ENCODE measurements around the gene LRRC40. TPM values are rescaled to one million over a fixed set of nuclear protein-coding genes. Genes with fewer than 3 reads are reported as not detected.

Gene LRRC40
- total RNA-seq, result 22.2 TPM
- 16.3 TPM for polyA plus RNA-seq
- long read RNA-seq, donor 1, partial matches to known transcripts, result 0 of 2 reads
- long read RNA-seq, donor 1, other reads (novel, unspliced or antisense), result 0 of 2 reads
- long read RNA-seq, donor 2, transcript LRRC40-201 (15 exons, 2,884 nt), result major isoform, 16 of 1,869 reads
- long read RNA-seq, donor 2, partial matches to known transcripts, result 1,759 of 1,869 reads
- long read RNA-seq, donor 2, other reads (novel, unspliced or antisense), result 94 of 1,869 reads
- long read RNA-seq, donor 3, transcript LRRC40-201 (15 exons, 2,884 nt), result major isoform, 16 of 1,124 reads
- long read RNA-seq, donor 3, partial matches to known transcripts, result 1,095 of 1,124 reads
- long read RNA-seq, donor 3, other reads (novel, unspliced or antisense), result 13 of 1,124 reads
- long read RNA-seq, donor 4, partial matches to known transcripts, result 535 of 539 reads
- long read RNA-seq, donor 4, other reads (novel, unspliced or antisense), result 0 of 539 reads
- long read RNA-seq, donor 5, transcript LRRC40-201 (15 exons, 2,884 nt), result major isoform, 11 of 933 reads
- long read RNA-seq, donor 5, partial matches to known transcripts, result 909 of 933 reads
- long read RNA-seq, donor 5, other reads (novel, unspliced or antisense), result 13 of 933 reads
- long read RNA-seq, donor 6, transcript LRRC40-201 (15 exons, 2,884 nt), result major isoform, 8 of 742 reads
- long read RNA-seq, donor 6, partial matches to known transcripts, result 701 of 742 reads
- long read RNA-seq, donor 6, other reads (novel, unspliced or antisense), result 33 of 742 reads
- long read RNA-seq, donor 7, transcript LRRC40-201 (15 exons, 2,884 nt), result major isoform, 9 of 9 reads
- long read RNA-seq, donor 7, partial matches to known transcripts, result 0 of 9 reads
- long read RNA-seq, donor 7, other reads (novel, unspliced or antisense), result 0 of 9 reads
- long read RNA-seq, donor 8, partial matches to known transcripts, result 0 of 2 reads
- long read RNA-seq, donor 8, other reads (novel, unspliced or antisense), result 0 of 2 reads
- long read RNA-seq, donor 9, transcript LRRC40-201 (15 exons, 2,884 nt), result major isoform, 7 of 87 reads
- long read RNA-seq, donor 9, partial matches to known transcripts, result 80 of 87 reads
- long read RNA-seq, donor 9, other reads (novel, unspliced or antisense), result 0 of 87 reads
- long read RNA-seq, donor 10, transcript LRRC40-201 (15 exons, 2,884 nt), result major isoform, 6 of 6 reads
- long read RNA-seq, donor 10, partial matches to known transcripts, result 0 of 6 reads
- long read RNA-seq, donor 10, other reads (novel, unspliced or antisense), result 0 of 6 reads

DNA sequence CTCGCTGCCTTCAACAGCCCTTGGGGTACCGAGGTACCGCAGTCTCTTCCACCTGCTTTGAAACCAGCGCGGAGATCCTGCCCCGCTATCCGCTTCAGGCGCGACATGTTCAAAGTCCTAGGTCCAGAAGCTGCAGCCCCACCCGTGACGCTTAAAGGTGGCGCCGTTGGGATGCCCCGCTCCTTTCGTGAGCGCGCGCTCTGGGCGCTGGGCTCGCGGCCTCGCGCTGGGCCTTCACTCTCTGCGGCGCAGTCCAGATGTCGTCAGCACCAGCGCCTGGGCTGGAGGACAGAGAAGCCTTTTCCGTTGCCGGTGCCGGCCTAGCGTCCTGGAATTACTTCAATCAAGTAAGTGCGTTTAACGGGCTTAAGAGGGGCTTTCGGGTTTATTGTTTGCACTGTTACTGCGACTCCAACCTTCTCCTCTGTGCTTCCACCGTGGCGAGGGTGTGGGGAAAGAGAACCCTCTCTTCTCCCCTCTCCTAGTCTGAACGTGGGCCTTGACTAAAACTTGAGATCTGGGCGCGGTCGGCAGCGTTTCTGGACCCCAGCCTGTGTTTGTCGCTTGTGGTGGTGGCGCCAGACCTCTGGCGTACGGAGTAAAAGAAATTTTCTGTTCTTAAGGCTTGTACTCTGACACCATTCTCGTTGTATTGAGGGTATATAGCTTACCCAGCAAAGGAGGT, at the start of gene LRRC40:
Gene LRRC40 (minus strand): TSS at position 146 of the 685 bp plus-strand sequence. CDS start 39 bp downstream, at position 107.
- Histone ChIP-seq H3K36me3 (ENCODE audit: control insufficient read depth in 2 of 2, insufficient read depth in 2 of 2, low read length in 1 of 2) (peaks cover 0 to 17% of the 10 kb centered on the region in 2 donors), H3K9me3 (ENCODE audit: control insufficient read depth in 2 of 2, insufficient read depth in 1 of 2, low read length in 1 of 2) (no peaks in the 10 kb centered on the region), H3K27me3 (ENCODE audit: control insufficient read depth in 2 of 2, insufficient read depth in 1 of 2, low read length in 1 of 2) (no peaks in the 10 kb centered on the region), H3K27ac (ENCODE audit: low read depth in 1 of 2, low read length in 1 of 2) (peak within 1 kb of the TSS; percentile 94 to 95), H3K4me1 (ENCODE audit: control insufficient read depth in 2 of 2, insufficient read depth in 2 of 2, low read length in 2 of 2) (peaks cover 3 to 14% of the 10 kb centered on the region in 2 donors), H3K4me3 (ENCODE audit: low read length in 2 of 2) (peak within 1 kb of the TSS; percentile 90)
- peak; percentile 86 to 98 (median 96) for DNase-seq (ENCODE audit: low read depth in 6 of 9, low spot score in 9 of 9)
- under 1% methylated on average over 47 of the region's 47 CpGs for WGBS

DNA sequence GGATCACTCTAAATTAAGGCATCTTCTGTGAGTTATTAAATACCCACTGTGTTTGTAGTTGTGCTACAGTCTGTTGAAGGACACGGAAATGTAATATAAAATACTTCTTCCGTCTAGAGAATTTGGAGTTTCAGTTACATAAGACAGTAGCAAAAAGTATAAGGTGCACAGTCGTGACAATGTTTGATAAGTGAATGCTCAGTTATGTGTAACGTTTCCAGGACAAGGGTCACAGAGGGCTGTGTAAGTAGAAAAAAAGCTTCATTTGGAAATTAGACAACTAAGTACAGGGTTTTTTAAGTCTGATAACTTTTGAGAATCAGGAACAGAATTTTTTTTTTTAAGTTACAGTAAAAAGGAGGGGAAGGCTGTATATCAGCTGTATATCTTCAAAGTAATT, 43.4 kb upstream of the LRRC40 start:
- Histone ChIP-seq H3K9me3 (ENCODE audit: control insufficient read depth in 2 of 2, insufficient read depth in 1 of 2, low read length in 1 of 2) (no peaks in the 10 kb centered on the region), H3K36me3 (ENCODE audit: control insufficient read depth in 2 of 2, insufficient read depth in 2 of 2, low read length in 1 of 2) (peaks cover 11 to 85% of the 10 kb centered on the region in 2 donors), H3K27me3 (ENCODE audit: control insufficient read depth in 2 of 2, insufficient read depth in 1 of 2, low read length in 1 of 2) (no peaks in the 10 kb centered on the region), H3K4me3 (ENCODE audit: low read length in 2 of 2) (no peak overlapping the region), H3K27ac (ENCODE audit: low read depth in 1 of 2, low read length in 1 of 2) (no peak overlapping the region), H3K4me1 (ENCODE audit: control insufficient read depth in 2 of 2, insufficient read depth in 2 of 2, low read length in 2 of 2) (no peaks in the 10 kb centered on the region)
- DNase-seq (ENCODE audit: low read depth in 6 of 9, low spot score in 9 of 9), result no peak
- 97% methylated on average over 4 of the region's 4 CpGs for WGBS

DNA sequence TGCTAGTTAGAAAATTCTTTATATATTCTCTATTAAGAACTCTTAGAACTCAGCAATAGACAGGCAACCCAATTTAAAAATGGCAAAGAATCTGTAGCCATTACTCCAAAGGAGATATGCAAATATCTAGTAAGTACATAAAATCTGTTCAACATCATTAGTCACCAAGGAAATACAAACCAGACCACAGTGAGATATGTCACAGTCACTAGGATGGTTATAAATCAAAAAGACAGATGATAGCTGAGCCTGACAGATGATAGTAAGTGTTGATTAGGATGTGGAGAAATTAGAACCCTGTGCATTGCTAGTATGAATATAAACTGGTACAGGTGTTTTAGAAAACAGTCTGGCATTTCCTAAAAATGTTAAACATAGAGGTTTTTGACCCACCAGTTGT, 42.4 kb upstream of the LRRC40 start:
- Histone ChIP-seq H3K4me1 (ENCODE audit: control insufficient read depth in 2 of 2, insufficient read depth in 2 of 2, low read length in 2 of 2) (no peaks in the 10 kb centered on the region), H3K4me3 (ENCODE audit: low read length in 2 of 2) (no peak overlapping the region), H3K27ac (ENCODE audit: low read depth in 1 of 2, low read length in 1 of 2) (no peak overlapping the region), H3K27me3 (ENCODE audit: control insufficient read depth in 2 of 2, insufficient read depth in 1 of 2, low read length in 1 of 2) (no peaks in the 10 kb centered on the region), H3K36me3 (ENCODE audit: control insufficient read depth in 2 of 2, insufficient read depth in 2 of 2, low read length in 1 of 2) (peaks cover 18 to 90% of the 10 kb centered on the region in 2 donors), H3K9me3 (ENCODE audit: control insufficient read depth in 2 of 2, insufficient read depth in 1 of 2, low read length in 1 of 2) (no peaks in the 10 kb centered on the region)
- no peak for DNase-seq (ENCODE audit: low read depth in 6 of 9, low spot score in 9 of 9)

DNA sequence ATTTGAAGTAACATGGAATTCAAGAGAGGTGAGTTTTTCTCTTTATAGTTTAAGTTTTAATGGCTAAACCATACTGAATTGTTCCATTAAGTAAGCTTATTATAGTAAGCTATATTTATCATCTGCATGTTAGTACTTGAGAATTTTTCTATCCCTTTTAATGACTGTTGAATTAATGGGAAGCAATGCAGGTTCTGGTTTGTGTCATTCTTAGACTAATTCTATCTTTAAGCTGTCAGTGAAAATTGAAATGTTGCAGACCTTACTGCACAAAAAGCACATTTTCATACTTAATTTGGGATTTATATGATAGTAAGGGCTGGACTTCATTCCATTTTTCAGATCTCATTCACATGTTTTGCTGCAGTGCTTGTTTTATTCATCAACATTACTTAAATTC, 41.7 kb upstream of the LRRC40 start:
- H3K9me3 ChIP-seq (ENCODE audit: control insufficient read depth in 2 of 2, insufficient read depth in 1 of 2, low read length in 1 of 2), result no peaks in the 10 kb centered on the region
- no peak overlapping the region for H3K27ac ChIP-seq (ENCODE audit: low read depth in 1 of 2, low read length in 1 of 2)
- no peaks in the 10 kb centered on the region for H3K4me1 ChIP-seq (ENCODE audit: control insufficient read depth in 2 of 2, insufficient read depth in 2 of 2, low read length in 2 of 2)
- H3K4me3 ChIP-seq (ENCODE audit: low read length in 2 of 2), result no peak overlapping the region
- H3K36me3 ChIP-seq (ENCODE audit: control insufficient read depth in 2 of 2, insufficient read depth in 2 of 2, low read length in 1 of 2), result peaks cover 23 to 91% of the 10 kb centered on the region in 2 donors
- no peak for DNase-seq (ENCODE audit: low read depth in 6 of 9, low spot score in 9 of 9)
- no peaks in the 10 kb centered on the region for H3K27me3 ChIP-seq (ENCODE audit: control insufficient read depth in 2 of 2, insufficient read depth in 1 of 2, low read length in 1 of 2)

DNA sequence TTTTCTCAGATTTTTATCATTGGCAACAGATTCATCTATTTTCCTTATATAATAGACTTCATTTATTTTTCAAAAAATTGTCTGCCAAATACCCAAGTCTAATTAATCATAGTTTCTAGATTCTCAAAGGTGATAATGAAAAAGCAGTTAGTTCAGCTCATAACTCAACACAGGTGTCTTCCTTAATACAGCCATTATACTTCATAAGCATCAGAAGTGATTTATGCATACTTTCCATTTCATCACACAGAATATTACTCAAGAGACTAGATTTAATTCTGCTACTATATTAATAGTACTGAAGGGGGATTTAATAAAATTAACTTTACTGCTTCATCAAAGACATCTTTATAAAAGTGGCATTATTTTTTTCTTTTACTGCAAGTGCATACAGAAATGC, 34.6 kb upstream of the LRRC40 start:
- Histone ChIP-seq H3K36me3 (ENCODE audit: control insufficient read depth in 2 of 2, insufficient read depth in 2 of 2, low read length in 1 of 2) (peaks cover 42 to 93% of the 10 kb centered on the region in 2 donors), H3K4me3 (ENCODE audit: low read length in 2 of 2) (no peak overlapping the region)
- no peak for DNase-seq (ENCODE audit: low read depth in 6 of 9, low spot score in 9 of 9)

DNA sequence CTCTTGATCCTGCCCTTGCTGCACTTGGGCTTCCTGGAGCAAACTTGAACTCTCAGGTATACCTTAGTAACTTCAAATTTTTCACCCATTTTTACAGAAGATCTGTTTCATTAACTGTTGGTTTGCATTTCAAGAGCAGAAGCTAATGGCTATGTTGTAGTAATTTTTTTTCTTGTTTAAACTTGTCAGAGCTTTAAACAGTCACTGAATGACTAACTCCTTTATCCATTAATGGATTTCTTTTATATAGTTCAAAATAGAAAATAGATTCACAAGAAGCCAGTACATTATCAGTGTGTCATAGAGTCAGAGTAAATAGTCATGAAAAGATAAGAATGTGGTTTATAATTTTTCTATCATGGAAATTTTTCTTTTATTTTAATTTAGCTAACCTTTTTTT, 29.4 kb upstream of the LRRC40 start:
- no peaks in the 10 kb centered on the region for H3K9me3 ChIP-seq (ENCODE audit: control insufficient read depth in 2 of 2, insufficient read depth in 1 of 2, low read length in 1 of 2)
- no peak overlapping the region for H3K27ac ChIP-seq (ENCODE audit: low read depth in 1 of 2, low read length in 1 of 2)
- H3K27me3 ChIP-seq (ENCODE audit: control insufficient read depth in 2 of 2, insufficient read depth in 1 of 2, low read length in 1 of 2), result no peaks in the 10 kb centered on the region
- H3K36me3 ChIP-seq (ENCODE audit: control insufficient read depth in 2 of 2, insufficient read depth in 2 of 2, low read length in 1 of 2), result peaks cover 40 to 89% of the 10 kb centered on the region in 2 donors
- no peak overlapping the region for H3K4me3 ChIP-seq (ENCODE audit: low read length in 2 of 2)
- H3K4me1 ChIP-seq (ENCODE audit: control insufficient read depth in 2 of 2, insufficient read depth in 2 of 2, low read length in 2 of 2), result no peaks in the 10 kb centered on the region
- DNase-seq (ENCODE audit: low read depth in 6 of 9, low spot score in 9 of 9), result no peak

More for the DNA sequence above, 34.6 kb upstream of the LRRC40 start:
- Histone ChIP-seq H3K27me3 (ENCODE audit: control insufficient read depth in 2 of 2, insufficient read depth in 1 of 2, low read length in 1 of 2) (no peaks in the 10 kb centered on the region), H3K9me3 (ENCODE audit: control insufficient read depth in 2 of 2, insufficient read depth in 1 of 2, low read length in 1 of 2) (no peaks in the 10 kb centered on the region), H3K4me1 (ENCODE audit: control insufficient read depth in 2 of 2, insufficient read depth in 2 of 2, low read length in 2 of 2) (no peaks in the 10 kb centered on the region), H3K27ac (ENCODE audit: low read depth in 1 of 2, low read length in 1 of 2) (no peak overlapping the region)

DNA sequence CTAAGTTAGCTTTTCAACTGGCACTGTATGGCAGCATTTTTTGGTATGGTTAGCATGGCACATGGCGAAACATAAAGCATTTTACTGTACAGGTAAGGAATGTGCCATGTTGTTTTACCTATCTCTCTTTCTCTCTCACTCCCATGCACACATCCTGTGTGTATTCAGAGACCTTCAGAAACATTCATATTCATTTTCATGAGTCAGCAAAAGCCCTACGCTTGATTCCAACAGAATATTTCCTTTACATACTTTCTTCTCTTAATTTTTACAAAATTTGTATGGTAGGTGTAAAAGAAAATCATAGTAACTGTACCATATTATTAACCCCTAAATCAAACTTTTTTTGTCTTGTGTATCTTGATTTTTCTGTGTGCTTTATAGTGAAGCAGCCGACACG, 26.1 kb upstream of the LRRC40 start:
- Histone ChIP-seq H3K27ac (ENCODE audit: low read depth in 1 of 2, low read length in 1 of 2) (no peak overlapping the region), H3K4me1 (ENCODE audit: control insufficient read depth in 2 of 2, insufficient read depth in 2 of 2, low read length in 2 of 2) (peaks cover 0 to 4% of the 10 kb centered on the region in 2 donors), H3K9me3 (ENCODE audit: control insufficient read depth in 2 of 2, insufficient read depth in 1 of 2, low read length in 1 of 2) (no peaks in the 10 kb centered on the region), H3K36me3 (ENCODE audit: control insufficient read depth in 2 of 2, insufficient read depth in 2 of 2, low read length in 1 of 2) (peaks cover 31 to 79% of the 10 kb centered on the region in 2 donors), H3K4me3 (ENCODE audit: low read length in 2 of 2) (no peak overlapping the region), H3K27me3 (ENCODE audit: control insufficient read depth in 2 of 2, insufficient read depth in 1 of 2, low read length in 1 of 2) (no peaks in the 10 kb centered on the region)
- DNase-seq (ENCODE audit: low read depth in 6 of 9, low spot score in 9 of 9), result no peak
- WGBS, result 98% methylated on average over 4 of the region's 4 CpGs

DNA sequence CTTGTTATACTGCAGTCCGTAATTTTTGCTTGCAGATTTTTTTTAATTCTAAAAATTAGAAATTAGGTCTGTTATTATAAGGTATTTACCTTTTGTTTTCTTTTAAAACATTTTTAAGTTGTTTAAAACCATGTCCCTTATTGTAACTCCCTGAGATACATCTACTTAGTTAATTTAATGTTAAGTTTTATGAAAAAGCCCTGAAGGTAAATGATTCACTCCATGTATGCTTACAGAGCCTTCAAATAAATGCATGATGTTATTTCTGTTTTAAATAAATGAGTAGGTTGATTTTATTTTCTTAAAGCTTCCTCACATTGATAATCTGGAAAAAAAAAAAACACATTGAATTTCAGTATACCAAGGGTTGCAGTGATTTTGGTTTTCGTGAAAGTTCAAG, 23.3 kb upstream of the LRRC40 start:
- WGBS, result 95% methylated on average over 2 of the region's 2 CpGs
- no peak for DNase-seq (ENCODE audit: low read depth in 6 of 9, low spot score in 9 of 9)
- Histone ChIP-seq H3K4me3 (ENCODE audit: low read length in 2 of 2) (no peak overlapping the region), H3K27ac (ENCODE audit: low read depth in 1 of 2, low read length in 1 of 2) (no peak overlapping the region), H3K27me3 (ENCODE audit: control insufficient read depth in 2 of 2, insufficient read depth in 1 of 2, low read length in 1 of 2) (no peaks in the 10 kb centered on the region), H3K4me1 (ENCODE audit: control insufficient read depth in 2 of 2, insufficient read depth in 2 of 2, low read length in 2 of 2) (peaks cover 0 to 4% of the 10 kb centered on the region in 2 donors), H3K36me3 (ENCODE audit: control insufficient read depth in 2 of 2, insufficient read depth in 2 of 2, low read length in 1 of 2) (peaks cover 21 to 72% of the 10 kb centered on the region in 2 donors), H3K9me3 (ENCODE audit: control insufficient read depth in 2 of 2, insufficient read depth in 1 of 2, low read length in 1 of 2) (no peaks in the 10 kb centered on the region)

Data from thymus (tissue), 14 donors.